ENCODE data around the gene SHE.

DNA sequence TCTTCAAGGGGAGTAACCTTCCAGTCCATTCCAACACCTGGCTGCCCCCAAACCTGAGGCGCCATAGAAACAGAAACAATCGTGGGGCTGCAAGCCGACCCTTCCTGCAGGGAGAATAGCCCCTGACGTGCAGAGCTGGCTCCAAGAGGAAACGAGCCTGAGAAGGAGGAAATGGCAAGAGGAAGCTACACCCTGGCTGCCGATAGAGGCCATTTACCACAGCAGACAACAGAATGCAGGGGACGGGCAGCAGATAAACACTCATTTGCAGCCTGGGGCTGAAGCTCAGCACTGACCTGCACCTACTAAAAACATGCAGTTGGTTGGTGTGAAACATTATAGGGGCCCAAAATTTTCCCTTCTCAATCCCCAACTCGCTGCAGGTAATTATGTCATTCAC, 8.9 kb downstream of the SHE start:
- TF ChIP-seq, protein P1, sequence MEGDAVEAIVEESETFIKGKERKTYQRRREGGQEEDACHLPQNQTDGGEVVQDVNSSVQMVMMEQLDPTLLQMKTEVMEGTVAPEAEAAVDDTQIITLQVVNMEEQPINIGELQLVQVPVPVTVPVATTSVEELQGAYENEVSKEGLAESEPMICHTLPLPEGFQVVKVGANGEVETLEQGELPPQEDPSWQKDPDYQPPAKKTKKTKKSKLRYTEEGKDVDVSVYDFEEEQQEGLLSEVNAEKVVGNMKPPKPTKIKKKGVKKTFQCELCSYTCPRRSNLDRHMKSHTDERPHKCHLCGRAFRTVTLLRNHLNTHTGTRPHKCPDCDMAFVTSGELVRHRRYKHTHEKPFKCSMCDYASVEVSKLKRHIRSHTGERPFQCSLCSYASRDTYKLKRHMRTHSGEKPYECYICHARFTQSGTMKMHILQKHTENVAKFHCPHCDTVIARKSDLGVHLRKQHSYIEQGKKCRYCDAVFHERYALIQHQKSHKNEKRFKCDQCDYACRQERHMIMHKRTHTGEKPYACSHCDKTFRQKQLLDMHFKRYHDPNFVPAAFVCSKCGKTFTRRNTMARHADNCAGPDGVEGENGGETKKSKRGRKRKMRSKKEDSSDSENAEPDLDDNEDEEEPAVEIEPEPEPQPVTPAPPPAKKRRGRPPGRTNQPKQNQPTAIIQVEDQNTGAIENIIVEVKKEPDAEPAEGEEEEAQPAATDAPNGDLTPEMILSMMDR (conservative IDR thresholded peaks at IDR 0.05; ENCODE audit: low read length), result no peak
- no peak for TF ChIP-seq EZH2phosphoT487 (IDR thresholded peaks at IDR 0.05; ENCODE audit: borderline replicate concordance)

Data from Loucy (cell line).